ENCODE data around the gene PDE9A. TPM values are rescaled to one million over a fixed set of nuclear protein-coding genes. Genes with fewer than 3 reads are reported as not detected.

PDE9A gene
- total and polyA plus RNA-seq, 2 experiments from 2014 or later, result 26.5 to 31.1 TPM

GRCh38 chr21:42786884-42787283 is 133.5 kb downstream of the PDE9A start:
- H3K36me3 ChIP-seq (ENCODE audit: insufficient read depth), result no peaks in the 10 kb centered on the region
- no peak overlapping the region for H3K27ac ChIP-seq (ENCODE audit: low read depth)
- H3K27ac Mint-ChIP-seq, result no peak overlapping the region
- no peak overlapping the region for H2AFZ ChIP-seq
- H4K20me1 ChIP-seq (replicated peaks; ENCODE audit: insufficient read depth), result no peaks in the 10 kb centered on the region
- H3K27me3 Mint-ChIP-seq (ENCODE audit: insufficient read depth, low read depth, poor library complexity), result peaks cover 28% of the 10 kb centered on the region
- H3F3A ChIP-seq (replicated peaks; ENCODE audit: low read depth), result 0 out of 2 replicates have a peak, but pooled peaks cover 13% of the 10 kb centered on the region
- no peak for TF ChIP-seq EZH2phosphoT487 (IDR thresholded peaks at IDR 0.05; ENCODE audit: unreplicated experiment)
- no peak for TF ChIP-seq STAT1 (IDR thresholded peaks at IDR 0.05; ENCODE audit: unreplicated experiment)
- no peak for TF ChIP-seq EZH2 (IDR thresholded peaks at IDR 0.05; ENCODE audit: low read depth, unreplicated experiment)
- no peak for TF ChIP-seq ZNF462 (CRISPR knock-in tag; IDR thresholded peaks at IDR 0.05)
- no peak for TF ChIP-seq CTCF (conservative IDR thresholded peaks at IDR 0.05; ENCODE audit: low read depth in 2 of 2)
- no peak for TF ChIP-seq ZNF331 (CRISPR knock-in tag; IDR thresholded peaks at IDR 0.05; ENCODE audit: low read depth)
- no peak for TF ChIP-seq REST (IDR thresholded peaks at IDR 0.05; ENCODE audit: unreplicated experiment)
- TF ChIP-seq ETS1 (IDR thresholded peaks at IDR 0.05), result no peak
- no peak for TF ChIP-seq CREB1 (CRISPR knock-in tag; IDR thresholded peaks at IDR 0.05; ENCODE audit: low read depth)
- TF ChIP-seq POLR2AphosphoS5 (IDR thresholded peaks at IDR 0.05; ENCODE audit: low read depth), result no peak
- no peak for TF ChIP-seq ZNF114 (CRISPR knock-in tag; IDR thresholded peaks at IDR 0.05)
- TF ChIP-seq NANOG (IDR thresholded peaks at IDR 0.05; ENCODE audit: borderline replicate concordance), result no peak
- TF ChIP-seq JUNB (IDR thresholded peaks at IDR 0.05; ENCODE audit: unreplicated experiment), result no peak
- no peaks in the 10 kb centered on the region for H3K79me2 ChIP-seq (replicated peaks; ENCODE audit: insufficient read depth)
- H3K4me1 Mint-ChIP-seq, result peaks cover 31% of the 10 kb centered on the region; the same call in 2 of the 3 replicates
- DNase-seq (ENCODE audit: low spot score), result no peak
- no peak for ATAC-seq
- H3K4me1 ChIP-seq (ENCODE audit: insufficient read depth), result peaks cover 16% of the 10 kb centered on the region
- no peak overlapping the region for H3K4me2 ChIP-seq
- peaks cover 5% of the 10 kb centered on the region; the same call in 2 of the 3 replicates for H3K36me3 Mint-ChIP-seq (ENCODE audit: low read depth)
- no peak overlapping the region for H3K4me3 Mint-ChIP-seq
- peaks cover 5% of the 10 kb centered on the region for H3K27me3 ChIP-seq (ENCODE audit: insufficient read depth)
- peaks cover 7% of the 10 kb centered on the region for H3K9me3 Mint-ChIP-seq
- no peaks in the 10 kb centered on the region for H3K9me2 ChIP-seq (ENCODE audit: insufficient read depth)
- no peak overlapping the region for H3K4me3 ChIP-seq
